Testis (tissue), 2 donors: ENCODE measurements around the gene THRB.

ENCODE experiments used
- CTCF ChIP-seq, 3 experiments: fragments of 450-650 bp in 2 of 3; fragments of 200-600 bp in 1 of 3; sonication (generic) in 1 of 3; IDR thresholded peaks; one replicate each; pipeline ENCODE4 v1.5.1; 2016 to 2019; ENCODE audit warnings: antibody characterized with exemption in 3 of 3, mild to moderate bottlenecking in 2 of 3, moderate library complexity in 1 of 3
- POLR2A ChIP-seq: fragments of 450-650 bp; IDR thresholded peaks from one replicate; pipeline ENCODE4 v1.6.1; 2017; ENCODE audit warnings: antibody characterized with exemption, mild to moderate bottlenecking, moderate library complexity

- TF ChIP-seq CTCF (IDR thresholded peaks at IDR 0.05) (no peak), POLR2A (no peak)
These were observed 408.4 kb downstream of the THRB start for GRCh38 chr3:24086206-24086605.
